Muscle of leg (tissue), 11 donors: ENCODE data around the gene NDFIP2. TPM values are rescaled to one million over a fixed set of nuclear protein-coding genes. Genes with fewer than 3 reads are reported as not detected.

Source experiments
- DNase-seq: peaks from one replicate; pipeline ENCODE4 v3.0.0; 2013
- H3K27ac ChIP-seq: one replicate; pipeline ENCODE4 v1.5.1; 2013; ENCODE audit warnings: mild to moderate bottlenecking, low read length, control low read depth
- H3K27me3 ChIP-seq: one replicate; pipeline ENCODE4 v1.6.1; 2013; ENCODE audit warnings: low read length; ENCODE audit not compliant: control insufficient read depth, insufficient read depth
- H3K36me3 ChIP-seq: one replicate; pipeline ENCODE4 v1.6.1; 2013; ENCODE audit warnings: low read length; ENCODE audit not compliant: control insufficient read depth, insufficient read depth
- H3K4me1 ChIP-seq: one replicate; pipeline ENCODE4 v1.6.1; 2013; ENCODE audit warnings: low read length; ENCODE audit not compliant: control insufficient read depth, insufficient read depth
- H3K4me3 ChIP-seq: one replicate; pipeline ENCODE4 v1.5.1; 2013; ENCODE audit warnings: low read length, control low read depth
- H3K9me3 ChIP-seq: replicated peaks from 2 replicates; pipeline ENCODE4 v1.6.1; 2013; ENCODE audit warnings: low read depth, low read length; ENCODE audit not compliant: control insufficient read depth
- WGBS: methylation state at CpG from one replicate; pipeline ENCODE4 v1.1.5; 2013; ENCODE audit warnings: missing lambda C conversion rate; ENCODE audit not compliant: insufficient coverage; 5-methylcytosine and 5-hydroxymethylcytosine counted together
- polyA plus RNA-seq, 8 donors: library from polyadenylated mRNA; unstranded; fragments of 120-200 nt; gene quantifications; one replicate each; pipeline versions ENCODE4 v1.2.1 to v1.2.3, GENCODE V29; 2013; ENCODE audit warnings: inconsistent platforms in 1 of 8, low replicate concordance in 1 of 8; ENCODE audit not compliant: insufficient read length in 8 of 8, insufficient read depth in 1 of 8
- total RNA-seq: library from RNA; stranded (reverse); fragments of 120-200 nt; gene quantifications from one replicate; pipeline ENCODE4 v1.2.4, GENCODE V29; 2013

NDFIP2 gene
- total and polyA plus RNA-seq, 9 donors, result 19.2 to 31.4 (median 22.4) TPM

- peak; percentile 53 for DNase-seq
- Histone ChIP-seq H3K36me3 (no peaks in the 10 kb centered on the region), H3K9me3 (no peaks in the 10 kb centered on the region), H3K27ac (no peak overlapping the region), H3K4me1 (no peaks in the 10 kb centered on the region), H3K4me3 (no peak overlapping the region), H3K27me3 (no peaks in the 10 kb centered on the region)
- WGBS, result 80% methylated on average over 2 of the region's 4 CpGs
Observed at GRCh38 chr13:79491715-79492114, 10.8 kb downstream of the NDFIP2 start.

DNA sequence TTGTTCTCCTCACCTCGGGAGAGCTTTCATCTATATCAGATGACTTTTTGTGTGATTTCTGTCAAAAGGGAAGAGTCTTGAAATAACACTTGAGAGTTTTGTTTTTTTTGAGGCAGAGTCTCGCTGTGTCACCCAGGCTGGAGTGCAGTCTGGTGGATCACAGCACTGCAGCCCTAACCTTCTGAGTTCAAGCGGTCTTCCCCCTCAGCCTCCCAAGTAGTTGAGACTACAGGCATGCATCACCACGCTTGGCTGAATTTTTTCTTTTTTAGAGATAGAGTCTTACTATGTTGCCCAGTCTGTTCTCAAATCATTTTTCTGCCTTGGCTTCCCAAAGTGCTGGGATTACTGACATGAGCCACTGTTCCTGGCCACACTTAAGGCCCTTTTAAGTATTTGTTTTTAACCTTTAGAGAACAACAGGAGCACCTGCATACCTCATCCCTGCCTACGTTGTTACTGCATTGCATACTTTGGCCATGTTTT lies 11.4 kb downstream of the NDFIP2 start:
- no peaks in the 10 kb centered on the region for H3K4me1 ChIP-seq
- H3K4me3 ChIP-seq, result no peak overlapping the region
- no peaks in the 10 kb centered on the region for H3K9me3 ChIP-seq
- H3K27ac ChIP-seq, result no peak overlapping the region
- DNase-seq, result no peak
- WGBS, result 57% methylated on average over 1 of the region's 5 CpGs
- no peaks in the 10 kb centered on the region for H3K27me3 ChIP-seq
- no peaks in the 10 kb centered on the region for H3K36me3 ChIP-seq

DNA sequence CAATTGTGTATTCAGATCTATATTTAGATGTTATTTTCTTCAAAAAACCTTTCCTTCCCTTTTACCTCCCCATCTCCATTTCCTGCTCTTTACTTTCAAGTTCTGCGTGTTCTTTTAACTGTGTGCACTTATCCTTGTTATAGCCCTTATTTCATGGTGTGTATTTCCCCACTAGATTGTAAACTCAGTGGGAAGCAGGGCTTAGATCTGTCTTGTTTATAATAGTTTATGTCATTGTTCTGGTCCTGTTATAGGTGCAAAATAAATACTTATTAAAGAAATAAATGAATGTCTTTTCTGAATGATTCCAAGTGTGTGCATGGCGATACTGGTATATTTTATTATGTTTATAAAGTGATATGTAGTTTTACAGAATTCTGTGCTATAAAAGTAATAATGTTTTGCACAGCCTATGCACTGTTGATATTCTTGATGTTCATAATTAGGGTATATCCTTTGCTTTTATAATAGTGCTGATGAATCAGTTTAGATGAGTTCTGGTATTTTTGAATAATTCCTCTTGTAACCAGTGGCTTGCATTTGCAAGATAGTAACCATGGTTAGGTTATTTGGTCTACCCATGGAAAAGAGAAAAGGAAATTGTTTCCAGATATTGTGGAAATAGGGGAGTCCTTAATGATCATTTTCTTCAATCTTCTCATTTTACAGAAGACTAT lies 12.1 kb downstream of the NDFIP2 start:
- Histone ChIP-seq H3K4me1 (no peaks in the 10 kb centered on the region), H3K4me3 (no peak overlapping the region), H3K36me3 (no peaks in the 10 kb centered on the region), H3K27me3 (no peaks in the 10 kb centered on the region), H3K9me3 (no peaks in the 10 kb centered on the region), H3K27ac (no peak overlapping the region)
- WGBS, result no CpG with 5 or more reads among the region's 2 CpGs
- no peak for DNase-seq

- Histone ChIP-seq H3K9me3 (peaks cover 7% of the 10 kb centered on the region), H3K27me3 (no peaks in the 10 kb centered on the region), H3K27ac (no peak overlapping the region), H3K4me1 (no peaks in the 10 kb centered on the region), H3K4me3 (no peak overlapping the region), H3K36me3 (no peaks in the 10 kb centered on the region)
- no CpG with 5 or more reads among the region's 1 CpG for WGBS
- no peak for DNase-seq
Observed at GRCh38 chr13:79496188-79496587, 15.2 kb downstream of the NDFIP2 start.

DNA sequence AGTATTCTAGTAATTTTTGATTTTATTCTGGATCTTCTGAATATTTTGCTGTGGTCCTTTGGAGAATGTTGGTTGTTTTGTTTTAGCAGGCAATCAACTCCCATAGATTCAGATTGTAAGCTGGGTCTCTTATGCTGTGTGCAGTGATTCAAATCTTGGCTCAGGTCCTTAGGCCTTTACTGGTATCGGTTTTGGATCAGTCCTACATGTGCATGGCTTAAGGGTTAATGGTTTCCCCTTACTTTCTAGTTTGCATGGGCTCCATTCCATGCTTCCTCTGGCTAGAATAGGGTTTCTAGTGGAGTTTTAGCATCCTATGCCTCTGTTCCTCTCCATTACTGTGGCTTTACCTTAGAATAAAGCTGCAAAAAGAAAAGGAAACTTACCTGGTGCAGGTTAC lies 16.1 kb downstream of the NDFIP2 start:
- peaks cover 7% of the 10 kb centered on the region for H3K9me3 ChIP-seq
- H3K4me1 ChIP-seq, result no peaks in the 10 kb centered on the region
- WGBS, result no CpG with 5 or more reads among the region's 1 CpG
- no peak for DNase-seq
- H3K27me3 ChIP-seq, result no peaks in the 10 kb centered on the region
- H3K27ac ChIP-seq, result no peak overlapping the region
- H3K36me3 ChIP-seq, result no peaks in the 10 kb centered on the region
- H3K4me3 ChIP-seq, result no peak overlapping the region

DNA sequence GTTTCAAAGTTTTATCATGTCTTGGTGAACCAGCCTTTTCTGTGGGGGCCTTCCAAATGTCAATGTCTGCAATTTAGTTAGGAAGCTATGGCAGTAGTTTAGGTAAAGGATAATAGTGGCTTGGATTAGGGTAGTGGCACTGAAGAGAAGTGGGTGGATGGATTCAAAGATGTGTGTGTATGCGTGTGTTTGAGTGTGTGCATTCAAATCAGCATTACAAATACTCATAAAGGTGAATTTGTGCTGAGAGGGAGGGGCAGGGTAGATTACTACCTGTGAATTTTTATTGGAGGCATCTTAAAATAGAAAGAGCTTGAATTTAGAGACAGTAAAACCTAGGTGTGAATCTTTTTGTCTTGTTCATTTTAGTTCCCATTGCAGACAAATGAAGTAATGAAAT lies 16.9 kb downstream of the NDFIP2 start:
- H3K4me1 ChIP-seq, result no peaks in the 10 kb centered on the region
- H3K4me3 ChIP-seq, result no peak overlapping the region
- H3K9me3 ChIP-seq, result peaks cover 7% of the 10 kb centered on the region
- H3K36me3 ChIP-seq, result no peaks in the 10 kb centered on the region
- H3K27ac ChIP-seq, result no peak overlapping the region
- H3K27me3 ChIP-seq, result no peaks in the 10 kb centered on the region
- WGBS, result no CpG with 5 or more reads among the region's 1 CpG
- no peak for DNase-seq

DNA sequence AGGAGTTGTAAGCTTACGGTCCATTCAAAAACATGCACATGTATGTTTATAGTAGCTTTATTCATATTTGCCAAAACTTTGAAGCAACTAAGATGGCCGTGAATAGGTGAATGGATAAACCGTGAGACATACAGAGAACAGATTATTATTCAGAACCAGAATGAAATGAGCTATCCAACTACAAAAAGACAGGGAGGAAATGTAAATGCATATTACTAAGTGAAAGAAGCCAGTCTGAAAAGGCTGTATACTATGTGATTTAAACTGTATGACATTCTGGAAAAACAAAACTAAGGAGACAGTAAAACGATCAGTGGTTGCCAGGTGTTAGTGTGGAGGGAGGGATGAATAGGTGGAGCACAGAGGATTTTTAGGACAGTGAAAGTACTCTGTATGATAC lies 19.9 kb downstream of the NDFIP2 start:
- Histone ChIP-seq H3K4me3 (no peak overlapping the region), H3K27me3 (no peaks in the 10 kb centered on the region), H3K36me3 (no peaks in the 10 kb centered on the region), H3K9me3 (peaks cover 7% of the 10 kb centered on the region), H3K27ac (no peak overlapping the region), H3K4me1 (no peaks in the 10 kb centered on the region)
- no peak for DNase-seq
- 80% methylated on average over 1 of the region's 4 CpGs for WGBS

- Histone ChIP-seq H3K27me3 (no peaks in the 10 kb centered on the region), H3K36me3 (no peaks in the 10 kb centered on the region), H3K4me3 (no peak overlapping the region), H3K4me1 (no peaks in the 10 kb centered on the region), H3K9me3 (peaks cover 7% of the 10 kb centered on the region), H3K27ac (no peak overlapping the region)
- DNase-seq, result no peak
- no CpG with 5 or more reads among the region's 7 CpGs for WGBS
Observed at GRCh38 chr13:79501538-79502232, 20.7 kb downstream of the NDFIP2 start.

- H3K27me3 ChIP-seq, result no peaks in the 10 kb centered on the region
- H3K9me3 ChIP-seq, result peaks cover 7% of the 10 kb centered on the region
- no peak overlapping the region for H3K27ac ChIP-seq
- no peak overlapping the region for H3K4me3 ChIP-seq
- no peaks in the 10 kb centered on the region for H3K36me3 ChIP-seq
- DNase-seq, result no peak
- H3K4me1 ChIP-seq, result no peaks in the 10 kb centered on the region
- 100% methylated on average over 1 of the region's 3 CpGs for WGBS
Observed at GRCh38 chr13:79502859-79503468, 22.0 kb downstream of the NDFIP2 start.

DNA sequence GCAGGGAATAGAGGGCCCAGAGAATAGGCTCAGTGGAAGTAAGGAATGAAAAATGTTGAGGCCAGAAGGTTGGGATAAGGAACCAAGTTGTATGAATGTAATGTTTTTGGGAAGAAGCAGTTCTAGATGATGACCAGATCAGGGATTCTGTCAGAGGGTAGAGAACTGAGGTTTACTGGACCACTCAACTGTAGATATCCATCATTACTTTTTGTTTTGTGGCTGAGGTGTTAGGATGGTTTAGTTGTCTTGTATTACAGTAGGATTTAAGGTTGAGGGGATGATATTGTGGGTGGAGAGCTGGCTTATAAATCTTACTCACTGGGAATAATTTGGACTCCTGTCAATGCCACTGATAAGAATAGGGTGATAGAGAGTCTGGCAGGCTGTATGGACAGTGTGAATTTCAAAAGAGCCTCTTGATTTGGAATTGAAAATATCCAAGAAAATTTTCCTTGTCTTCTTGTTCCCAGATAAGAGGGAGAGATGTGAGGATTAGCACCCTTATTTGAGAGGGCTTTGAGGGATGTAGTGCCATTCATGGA lies 22.6 kb downstream of the NDFIP2 start:
- no peak overlapping the region for H3K27ac ChIP-seq
- peaks cover 7% of the 10 kb centered on the region for H3K9me3 ChIP-seq
- H3K4me3 ChIP-seq, result no peak overlapping the region
- no peak for DNase-seq
- H3K4me1 ChIP-seq, result no peaks in the 10 kb centered on the region
- H3K27me3 ChIP-seq, result no peaks in the 10 kb centered on the region
- H3K36me3 ChIP-seq, result no peaks in the 10 kb centered on the region
